Activated T-cell treated with anti-CD3 and anti-CD28 coated beads for 4 hours (primary cell): Measurements from ENCODE around the gene TMEM145.

Source experiments
- DNase-seq: peaks from one replicate; pipeline ENCODE4 v3.0.0-alpha.2; 2020

The TMEM145 gene

GRCh38 chr19:42278452-42279154 lies 34.5 kb upstream of the TMEM145 start:
- DNase-seq: no peak

- DNase-seq: no peak
Observed at GRCh38 chr19:42279155-42279901, 33.8 kb upstream of the TMEM145 start.

- peak; percentile 70 for DNase-seq
Observed at GRCh38 chr19:42279902-42280814, 33.0 kb upstream of the TMEM145 start.

GRCh38 chr19:42280815-42281145 lies 32.3 kb upstream of the TMEM145 start:
- no peak for DNase-seq

GRCh38 chr19:42281146-42281826 lies 31.8 kb upstream of the TMEM145 start:
- no peak for DNase-seq

GRCh38 chr19:42281827-42282762 lies 31.0 kb upstream of the TMEM145 start:
- no peak for DNase-seq

GRCh38 chr19:42282819-42283187 lies 30.3 kb upstream of the TMEM145 start:
- DNase-seq: no peak

GRCh38 chr19:42283188-42284065 lies 29.7 kb upstream of the TMEM145 start:
- peak; percentile 94 for DNase-seq

GRCh38 chr19:42284066-42284501 lies 29.0 kb upstream of the TMEM145 start:
- peak; percentile 73 for DNase-seq

- no peak for DNase-seq
Observed at GRCh38 chr19:42284591-42285341, 28.3 kb upstream of the TMEM145 start.

- no peak for DNase-seq
Observed at GRCh38 chr19:42285541-42285941, 27.6 kb upstream of the TMEM145 start.

- DNase-seq: no peak
Observed at GRCh38 chr19:42285988-42286348, 27.1 kb upstream of the TMEM145 start.

- no peak for DNase-seq
Observed at GRCh38 chr19:42286349-42287016, 26.6 kb upstream of the TMEM145 start.

- DNase-seq: no peak
Observed at GRCh38 chr19:42287017-42287826, 25.9 kb upstream of the TMEM145 start.

- DNase-seq: no peak
Observed at GRCh38 chr19:42287827-42288107, 25.3 kb upstream of the TMEM145 start.

GRCh38 chr19:42288387-42288786 lies 24.7 kb upstream of the TMEM145 start:
- no peak for DNase-seq

- DNase-seq: no peak
Observed at GRCh38 chr19:42288881-42289555, 24.1 kb upstream of the TMEM145 start.

GRCh38 chr19:42289556-42290041 lies 23.5 kb upstream of the TMEM145 start:
- no peak for DNase-seq
